ENCODE results near the gene C1S.
A peak's percentile ranks its signal among the peaks of the same experiment; 100 is the strongest.

DNA sequence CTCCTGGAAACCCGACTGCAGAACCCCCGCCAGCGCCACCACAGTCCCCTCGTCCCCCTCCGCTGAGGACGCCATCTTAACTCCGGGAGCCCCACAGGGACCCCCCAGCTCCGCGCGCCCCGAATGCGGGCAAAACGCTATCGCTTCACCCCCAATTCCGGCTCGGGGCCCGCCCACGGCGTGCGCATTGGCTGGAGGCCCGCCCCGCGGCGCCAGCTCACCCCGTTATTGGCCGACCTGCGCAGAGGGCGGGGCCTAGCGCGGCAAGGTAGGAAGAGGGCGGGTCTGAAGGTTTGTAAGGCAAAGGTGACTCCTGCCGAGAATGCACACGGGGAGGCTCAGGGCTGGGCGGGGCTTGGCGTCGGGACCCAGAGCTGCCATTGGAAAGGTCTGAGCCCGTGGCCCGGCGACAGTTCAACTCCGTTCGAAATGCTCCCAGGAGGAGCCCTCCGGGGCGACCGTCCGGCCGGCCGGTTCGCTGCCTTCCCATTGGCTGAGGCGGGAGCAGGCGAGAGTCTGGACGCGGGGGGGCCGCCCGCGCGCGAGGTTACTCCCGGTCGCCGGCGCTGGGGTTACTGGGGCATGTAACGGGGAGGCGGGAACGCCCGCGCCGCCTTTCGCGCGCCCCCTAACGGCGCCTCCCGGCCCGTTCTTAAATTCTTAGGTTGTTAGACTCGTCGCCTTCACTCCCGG, 42.0 kb upstream of the C1S start, which contains the start of gene LPCAT3:
- TF ChIP-seq, protein P1, sequence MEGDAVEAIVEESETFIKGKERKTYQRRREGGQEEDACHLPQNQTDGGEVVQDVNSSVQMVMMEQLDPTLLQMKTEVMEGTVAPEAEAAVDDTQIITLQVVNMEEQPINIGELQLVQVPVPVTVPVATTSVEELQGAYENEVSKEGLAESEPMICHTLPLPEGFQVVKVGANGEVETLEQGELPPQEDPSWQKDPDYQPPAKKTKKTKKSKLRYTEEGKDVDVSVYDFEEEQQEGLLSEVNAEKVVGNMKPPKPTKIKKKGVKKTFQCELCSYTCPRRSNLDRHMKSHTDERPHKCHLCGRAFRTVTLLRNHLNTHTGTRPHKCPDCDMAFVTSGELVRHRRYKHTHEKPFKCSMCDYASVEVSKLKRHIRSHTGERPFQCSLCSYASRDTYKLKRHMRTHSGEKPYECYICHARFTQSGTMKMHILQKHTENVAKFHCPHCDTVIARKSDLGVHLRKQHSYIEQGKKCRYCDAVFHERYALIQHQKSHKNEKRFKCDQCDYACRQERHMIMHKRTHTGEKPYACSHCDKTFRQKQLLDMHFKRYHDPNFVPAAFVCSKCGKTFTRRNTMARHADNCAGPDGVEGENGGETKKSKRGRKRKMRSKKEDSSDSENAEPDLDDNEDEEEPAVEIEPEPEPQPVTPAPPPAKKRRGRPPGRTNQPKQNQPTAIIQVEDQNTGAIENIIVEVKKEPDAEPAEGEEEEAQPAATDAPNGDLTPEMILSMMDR (IDR thresholded peaks at IDR 0.05; ENCODE audit: poor library complexity) = peak; percentile 88
- TF ChIP-seq EZH2 (IDR thresholded peaks at IDR 0.05; ENCODE audit: borderline replicate concordance) (no peak), EZH2phosphoT487 (IDR thresholded peaks at IDR 0.05; ENCODE audit: low read depth, severe bottlenecking, unreplicated experiment) (no peak)
